Eye (tissue), 1 donor: ENCODE measurements around the gene NRXN3.

Experiments used
- DNase-seq: peaks from one replicate; pipeline ENCODE4 v3.0.0-alpha.2; 2015

NRXN3 gene

GRCh38 chr14:79407572-79407971 is 1237.4 kb downstream of the NRXN3 start:
- DNase-seq, result no peak

GRCh38 chr14:79408696-79409095 is 1238.5 kb downstream of the NRXN3 start:
- no peak for DNase-seq

GRCh38 chr14:79411403-79412174 is 1241.4 kb downstream of the NRXN3 start:
- DNase-seq, result no peak

GRCh38 chr14:79412822-79413221 is 1242.6 kb downstream of the NRXN3 start:
- DNase-seq, result no peak

- DNase-seq, result peak; percentile 38
Measured at GRCh38 chr14:79413734-79414428, 1243.7 kb downstream of the NRXN3 start.

GRCh38 chr14:79415726-79416125 is 1245.6 kb downstream of the NRXN3 start:
- DNase-seq, result no peak

- no peak for DNase-seq
Measured at GRCh38 chr14:79417961-79418360, 1247.8 kb downstream of the NRXN3 start.

- DNase-seq, result no peak
Measured at GRCh38 chr14:79418649-79419415, 1248.7 kb downstream of the NRXN3 start.

- no peak for DNase-seq
Measured at GRCh38 chr14:79419571-79420327, 1249.6 kb downstream of the NRXN3 start.

- no peak for DNase-seq
Measured at GRCh38 chr14:79420725-79421124, 1250.6 kb downstream of the NRXN3 start.

GRCh38 chr14:79421811-79422210 is 1251.6 kb downstream of the NRXN3 start:
- DNase-seq, result no peak

GRCh38 chr14:79424462-79424861 is 1254.3 kb downstream of the NRXN3 start:
- DNase-seq, result no peak

- DNase-seq, result peak; percentile 51
Measured at GRCh38 chr14:79426103-79426755, 1256.1 kb downstream of the NRXN3 start.

GRCh38 chr14:79432640-79433039 is 1262.5 kb downstream of the NRXN3 start:
- no peak for DNase-seq

- DNase-seq, result no peak
Measured at GRCh38 chr14:79436335-79436734, 1266.2 kb downstream of the NRXN3 start.

- DNase-seq, result no peak
Measured at GRCh38 chr14:79437951-79438350, 1267.8 kb downstream of the NRXN3 start.

- DNase-seq, result no peak
Measured at GRCh38 chr14:79438696-79439342, 1268.6 kb downstream of the NRXN3 start.

- DNase-seq, result no peak
Measured at GRCh38 chr14:79442786-79443185, 1272.6 kb downstream of the NRXN3 start.

GRCh38 chr14:79443602-79444001 is 1273.4 kb downstream of the NRXN3 start:
- DNase-seq, result no peak

- DNase-seq, result no peak
Measured at GRCh38 chr14:79448960-79449359, 1278.8 kb downstream of the NRXN3 start.

- DNase-seq, result no peak
Measured at GRCh38 chr14:79451601-79452000, 1281.4 kb downstream of the NRXN3 start.

- DNase-seq, result no peak
Measured at GRCh38 chr14:79453276-79453675, 1283.1 kb downstream of the NRXN3 start.
